ENCODE data around the gene MAT2A.

DNA sequence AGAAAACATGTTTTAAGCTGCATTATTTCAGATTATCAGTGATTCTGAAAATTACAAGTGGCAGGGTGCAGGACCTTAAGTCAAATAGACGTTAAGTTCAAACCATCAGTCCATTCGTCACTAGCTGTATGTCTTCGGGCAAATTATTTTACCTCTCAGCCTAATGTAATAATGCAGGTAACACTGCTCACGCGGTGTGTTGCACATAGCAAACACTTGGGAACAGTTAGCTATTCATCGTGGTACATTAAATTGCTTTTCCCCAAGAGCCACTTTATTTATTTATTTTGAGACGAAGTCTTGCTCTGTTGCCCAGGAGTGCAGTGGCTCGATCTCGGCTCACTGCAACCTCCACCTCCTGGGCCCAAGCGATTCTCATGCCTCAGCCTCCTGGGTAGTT, 10.1 kb downstream of the MAT2A start:
- TF ChIP-seq, protein P1, sequence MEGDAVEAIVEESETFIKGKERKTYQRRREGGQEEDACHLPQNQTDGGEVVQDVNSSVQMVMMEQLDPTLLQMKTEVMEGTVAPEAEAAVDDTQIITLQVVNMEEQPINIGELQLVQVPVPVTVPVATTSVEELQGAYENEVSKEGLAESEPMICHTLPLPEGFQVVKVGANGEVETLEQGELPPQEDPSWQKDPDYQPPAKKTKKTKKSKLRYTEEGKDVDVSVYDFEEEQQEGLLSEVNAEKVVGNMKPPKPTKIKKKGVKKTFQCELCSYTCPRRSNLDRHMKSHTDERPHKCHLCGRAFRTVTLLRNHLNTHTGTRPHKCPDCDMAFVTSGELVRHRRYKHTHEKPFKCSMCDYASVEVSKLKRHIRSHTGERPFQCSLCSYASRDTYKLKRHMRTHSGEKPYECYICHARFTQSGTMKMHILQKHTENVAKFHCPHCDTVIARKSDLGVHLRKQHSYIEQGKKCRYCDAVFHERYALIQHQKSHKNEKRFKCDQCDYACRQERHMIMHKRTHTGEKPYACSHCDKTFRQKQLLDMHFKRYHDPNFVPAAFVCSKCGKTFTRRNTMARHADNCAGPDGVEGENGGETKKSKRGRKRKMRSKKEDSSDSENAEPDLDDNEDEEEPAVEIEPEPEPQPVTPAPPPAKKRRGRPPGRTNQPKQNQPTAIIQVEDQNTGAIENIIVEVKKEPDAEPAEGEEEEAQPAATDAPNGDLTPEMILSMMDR (conservative IDR thresholded peaks at IDR 0.05; ENCODE audit: low read depth, low read length), result no peak
- TF ChIP-seq EZH2 (IDR thresholded peaks at IDR 0.05; ENCODE audit: low read length, unreplicated experiment), result no peak
- TF ChIP-seq EZH2phosphoT487 (IDR thresholded peaks at IDR 0.05; ENCODE audit: borderline replicate concordance, low read length), result no peak

Data from PC-3 (cell line).